ENCODE measurements around the gene RUNDC1. TPM values are rescaled to one million over a fixed set of nuclear protein-coding genes. Genes with fewer than 3 reads are reported as not detected.

RUNDC1 gene
- total and polyA plus RNA-seq, 2 of the 8 experiments (the other 6 are each of a cell fraction or from before 2014, with no cell fraction given), result 7.9 to 11.9 TPM

DNA sequence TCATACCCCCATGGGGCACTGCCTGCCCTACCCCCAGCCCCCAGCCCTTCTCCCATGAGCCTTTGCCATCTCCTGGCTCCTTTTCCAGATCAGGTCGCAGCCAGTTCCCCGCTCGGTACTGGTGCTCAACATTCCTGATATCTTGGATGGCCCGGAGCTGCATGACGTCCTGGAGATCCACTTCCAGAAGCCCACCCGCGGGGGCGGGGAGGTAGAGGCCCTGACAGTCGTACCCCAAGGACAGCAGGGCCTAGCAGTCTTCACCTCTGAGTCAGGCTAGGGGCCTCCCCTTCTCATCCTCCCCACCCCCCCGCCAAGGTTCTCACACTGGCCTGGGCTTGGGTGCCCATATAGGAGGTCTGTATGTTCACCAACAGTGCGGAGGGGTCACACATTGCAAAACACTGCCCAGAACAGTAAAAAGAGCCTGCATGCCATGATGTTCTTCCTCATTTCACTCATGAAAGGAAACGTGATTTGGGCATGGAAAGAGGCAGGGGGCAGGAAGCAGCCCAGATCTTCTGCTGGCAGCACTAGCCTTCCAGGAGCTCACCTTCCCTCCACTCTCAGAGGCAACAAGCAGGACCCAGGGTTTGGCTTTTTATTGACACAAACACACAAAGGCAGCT lies 33.8 kb downstream of the RUNDC1 start (continued):
- TF ChIP-seq, protein P1, sequence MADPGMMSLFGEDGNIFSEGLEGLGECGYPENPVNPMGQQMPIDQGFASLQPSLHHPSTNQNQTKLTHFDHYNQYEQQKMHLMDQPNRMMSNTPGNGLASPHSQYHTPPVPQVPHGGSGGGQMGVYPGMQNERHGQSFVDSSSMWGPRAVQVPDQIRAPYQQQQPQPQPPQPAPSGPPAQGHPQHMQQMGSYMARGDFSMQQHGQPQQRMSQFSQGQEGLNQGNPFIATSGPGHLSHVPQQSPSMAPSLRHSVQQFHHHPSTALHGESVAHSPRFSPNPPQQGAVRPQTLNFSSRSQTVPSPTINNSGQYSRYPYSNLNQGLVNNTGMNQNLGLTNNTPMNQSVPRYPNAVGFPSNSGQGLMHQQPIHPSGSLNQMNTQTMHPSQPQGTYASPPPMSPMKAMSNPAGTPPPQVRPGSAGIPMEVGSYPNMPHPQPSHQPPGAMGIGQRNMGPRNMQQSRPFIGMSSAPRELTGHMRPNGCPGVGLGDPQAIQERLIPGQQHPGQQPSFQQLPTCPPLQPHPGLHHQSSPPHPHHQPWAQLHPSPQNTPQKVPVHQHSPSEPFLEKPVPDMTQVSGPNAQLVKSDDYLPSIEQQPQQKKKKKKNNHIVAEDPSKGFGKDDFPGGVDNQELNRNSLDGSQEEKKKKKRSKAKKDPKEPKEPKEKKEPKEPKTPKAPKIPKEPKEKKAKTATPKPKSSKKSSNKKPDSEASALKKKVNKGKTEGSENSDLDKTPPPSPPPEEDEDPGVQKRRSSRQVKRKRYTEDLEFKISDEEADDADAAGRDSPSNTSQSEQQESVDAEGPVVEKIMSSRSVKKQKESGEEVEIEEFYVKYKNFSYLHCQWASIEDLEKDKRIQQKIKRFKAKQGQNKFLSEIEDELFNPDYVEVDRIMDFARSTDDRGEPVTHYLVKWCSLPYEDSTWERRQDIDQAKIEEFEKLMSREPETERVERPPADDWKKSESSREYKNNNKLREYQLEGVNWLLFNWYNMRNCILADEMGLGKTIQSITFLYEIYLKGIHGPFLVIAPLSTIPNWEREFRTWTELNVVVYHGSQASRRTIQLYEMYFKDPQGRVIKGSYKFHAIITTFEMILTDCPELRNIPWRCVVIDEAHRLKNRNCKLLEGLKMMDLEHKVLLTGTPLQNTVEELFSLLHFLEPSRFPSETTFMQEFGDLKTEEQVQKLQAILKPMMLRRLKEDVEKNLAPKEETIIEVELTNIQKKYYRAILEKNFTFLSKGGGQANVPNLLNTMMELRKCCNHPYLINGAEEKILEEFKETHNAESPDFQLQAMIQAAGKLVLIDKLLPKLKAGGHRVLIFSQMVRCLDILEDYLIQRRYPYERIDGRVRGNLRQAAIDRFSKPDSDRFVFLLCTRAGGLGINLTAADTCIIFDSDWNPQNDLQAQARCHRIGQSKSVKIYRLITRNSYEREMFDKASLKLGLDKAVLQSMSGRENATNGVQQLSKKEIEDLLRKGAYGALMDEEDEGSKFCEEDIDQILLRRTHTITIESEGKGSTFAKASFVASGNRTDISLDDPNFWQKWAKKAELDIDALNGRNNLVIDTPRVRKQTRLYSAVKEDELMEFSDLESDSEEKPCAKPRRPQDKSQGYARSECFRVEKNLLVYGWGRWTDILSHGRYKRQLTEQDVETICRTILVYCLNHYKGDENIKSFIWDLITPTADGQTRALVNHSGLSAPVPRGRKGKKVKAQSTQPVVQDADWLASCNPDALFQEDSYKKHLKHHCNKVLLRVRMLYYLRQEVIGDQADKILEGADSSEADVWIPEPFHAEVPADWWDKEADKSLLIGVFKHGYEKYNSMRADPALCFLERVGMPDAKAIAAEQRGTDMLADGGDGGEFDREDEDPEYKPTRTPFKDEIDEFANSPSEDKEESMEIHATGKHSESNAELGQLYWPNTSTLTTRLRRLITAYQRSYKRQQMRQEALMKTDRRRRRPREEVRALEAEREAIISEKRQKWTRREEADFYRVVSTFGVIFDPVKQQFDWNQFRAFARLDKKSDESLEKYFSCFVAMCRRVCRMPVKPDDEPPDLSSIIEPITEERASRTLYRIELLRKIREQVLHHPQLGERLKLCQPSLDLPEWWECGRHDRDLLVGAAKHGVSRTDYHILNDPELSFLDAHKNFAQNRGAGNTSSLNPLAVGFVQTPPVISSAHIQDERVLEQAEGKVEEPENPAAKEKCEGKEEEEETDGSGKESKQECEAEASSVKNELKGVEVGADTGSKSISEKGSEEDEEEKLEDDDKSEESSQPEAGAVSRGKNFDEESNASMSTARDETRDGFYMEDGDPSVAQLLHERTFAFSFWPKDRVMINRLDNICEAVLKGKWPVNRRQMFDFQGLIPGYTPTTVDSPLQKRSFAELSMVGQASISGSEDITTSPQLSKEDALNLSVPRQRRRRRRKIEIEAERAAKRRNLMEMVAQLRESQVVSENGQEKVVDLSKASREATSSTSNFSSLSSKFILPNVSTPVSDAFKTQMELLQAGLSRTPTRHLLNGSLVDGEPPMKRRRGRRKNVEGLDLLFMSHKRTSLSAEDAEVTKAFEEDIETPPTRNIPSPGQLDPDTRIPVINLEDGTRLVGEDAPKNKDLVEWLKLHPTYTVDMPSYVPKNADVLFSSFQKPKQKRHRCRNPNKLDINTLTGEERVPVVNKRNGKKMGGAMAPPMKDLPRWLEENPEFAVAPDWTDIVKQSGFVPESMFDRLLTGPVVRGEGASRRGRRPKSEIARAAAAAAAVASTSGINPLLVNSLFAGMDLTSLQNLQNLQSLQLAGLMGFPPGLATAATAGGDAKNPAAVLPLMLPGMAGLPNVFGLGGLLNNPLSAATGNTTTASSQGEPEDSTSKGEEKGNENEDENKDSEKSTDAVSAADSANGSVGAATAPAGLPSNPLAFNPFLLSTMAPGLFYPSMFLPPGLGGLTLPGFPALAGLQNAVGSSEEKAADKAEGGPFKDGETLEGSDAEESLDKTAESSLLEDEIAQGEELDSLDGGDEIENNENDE (IDR thresholded peaks at IDR 0.05; ENCODE audit: insufficient replicate concordance, low read length), result no peak
- no peak for TF ChIP-seq CHD1 (IDR thresholded peaks at IDR 0.05; ENCODE audit: low read depth, low read length)
- no peak for TF ChIP-seq SP1 (IDR thresholded peaks at IDR 0.05; ENCODE audit: low read depth, low read length)
- TF ChIP-seq, protein P2, sequence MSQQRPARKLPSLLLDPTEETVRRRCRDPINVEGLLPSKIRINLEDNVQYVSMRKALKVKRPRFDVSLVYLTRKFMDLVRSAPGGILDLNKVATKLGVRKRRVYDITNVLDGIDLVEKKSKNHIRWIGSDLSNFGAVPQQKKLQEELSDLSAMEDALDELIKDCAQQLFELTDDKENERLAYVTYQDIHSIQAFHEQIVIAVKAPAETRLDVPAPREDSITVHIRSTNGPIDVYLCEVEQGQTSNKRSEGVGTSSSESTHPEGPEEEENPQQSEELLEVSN (IDR thresholded peaks at IDR 0.05), result no peak
- TF ChIP-seq RAD21 (IDR thresholded peaks at IDR 0.05 in 1 of 2, conservative IDR thresholded peaks at IDR 0.05 in 1 of 2; ENCODE audit: low read depth in 2 of 2, low read length in 2 of 2), result no peak
- no peak for TF ChIP-seq KDM5A (IDR thresholded peaks at IDR 0.05; ENCODE audit: low read length)
- TF ChIP-seq MAFK (IDR thresholded peaks at IDR 0.05; ENCODE audit: low read depth, low read length), result no peak
- no peak for TF ChIP-seq CTBP2 (IDR thresholded peaks at IDR 0.05; ENCODE audit: borderline replicate concordance, insufficient read depth, insufficient read length, low read length)
- TF ChIP-seq TCF12 (IDR thresholded peaks at IDR 0.05; ENCODE audit: low read depth, low read length), result no peak
- TF ChIP-seq EP300 (IDR thresholded peaks at IDR 0.05; ENCODE audit: borderline replicate concordance in 1 of 2, low read depth in 2 of 2, low read length in 2 of 2), result no peak
